K562 (cell line): ENCODE results near the gene RCN2. TPM values are rescaled to one million over a fixed set of nuclear protein-coding genes. Genes with fewer than 3 reads are reported as not detected.

Source experiments
- ATAC-seq: fragments of 200-7000 bp; cut with Tn5 transposase; 3 replicates; pipeline ENCODE4 v1.9.1; 2020; ENCODE audit warnings: moderate library complexity
- BruUV-seq: library from RNA; stranded (reverse); fragments of 400-500 nt; replicated peaks from 2 replicates; lab custom pipeline; 2021; lab: Mats Ljungman, UMichigan
- CTCF ChIA-PET: fragments of 300-600 bp; formaldehyde crosslinking; extraction: SDS; loops from one replicate; lab custom pipeline; 2021; ENCODE audit warnings: low intra/inter-chr PET ratio; lab: Yijun Ruan, JAX
- POLR2A ChIA-PET: fragments of 300-600, 350-650 bp; sonication (Branson Sonifier 250); formaldehyde crosslinking; extraction: SDS; loops from one replicate; lab custom pipeline; 2021; ENCODE audit warnings: antibody characterized with exemption, inconsistent platforms; lab: Yijun Ruan, JAX
- DNase-seq, 4 experiments: peaks; one replicate each; pipeline versions ENCODE4 v3.0.0 to v3.0.0-alpha.2; 2011 to 2018; ENCODE audit warnings: low spot score in 3 of 4, mixed read lengths in 3 of 4; ENCODE audit errors: extremely low read depth in 1 of 4
- FAIRE-seq: peaks from 2 replicates; lab custom pipeline; 2011; peaks lifted over from hg19 to GRCh38; lab: Jason Lieb, UNC
- H2AFZ ChIP-seq: 2 replicates; pipeline ENCODE4 v1.6.0; 2011; ENCODE audit warnings: low read depth, low read length, control low read depth, inconsistent platforms
- H3K27ac ChIP-seq: fragments of 200-600 bp; 3 replicates; pipeline ENCODE4 v1.8.0; 2011; ENCODE audit warnings: low read depth, mild to moderate bottlenecking, control low read depth, inconsistent platforms, low read length, moderate library complexity, mixed read lengths; ENCODE audit errors: extremely low read depth
- H3K27me3 ChIP-seq, 2 experiments: fragments of 300-600 bp in 1 of 2; 2 replicates in 1 of 2; 3 replicates in 1 of 2; pipeline versions ENCODE4 v1.6.0 to v1.8.0; 2011; ENCODE audit warnings: inconsistent platforms in 2 of 2, low read length in 2 of 2, mild to moderate bottlenecking in 1 of 2, mixed read lengths in 1 of 2, moderate library complexity in 1 of 2; ENCODE audit not compliant: control insufficient read depth in 2 of 2, insufficient read depth in 2 of 2
- H3K36me3 ChIP-seq: fragments of 300-600 bp; 3 replicates; pipeline ENCODE4 v1.8.0; 2011; ENCODE audit warnings: mild to moderate bottlenecking, low read length, inconsistent platforms; ENCODE audit not compliant: control insufficient read depth, insufficient read depth
- H3K4me1 ChIP-seq, 2 experiments: fragments of 200-600 bp in 1 of 2; replicated peaks in 1 of 2; 2 replicates in 1 of 2; 3 replicates in 1 of 2; pipeline versions ENCODE4 v1.5.1 to v1.8.0; 2011; ENCODE audit warnings: inconsistent platforms in 2 of 2, low read length in 2 of 2, mild to moderate bottlenecking in 1 of 2, mixed read lengths in 1 of 2, moderate library complexity in 1 of 2; ENCODE audit not compliant: control insufficient read depth in 2 of 2, insufficient read depth in 2 of 2
- H3K4me2 ChIP-seq: 2 replicates; pipeline ENCODE4 v1.6.1; 2011; ENCODE audit warnings: low read length, control low read depth, inconsistent platforms, mixed read lengths; ENCODE audit not compliant: insufficient read depth
- H3K4me3 ChIP-seq: fragments of 200-600 bp; sonication (generic), shearing (Covaris generic); 2 replicates; pipeline ENCODE4 v1.5.1; 2016; ENCODE audit warnings: control low read depth, inconsistent platforms
- H3K79me2 ChIP-seq: fragments of 200-600 bp; 3 replicates; pipeline ENCODE4 v1.8.0; 2011; ENCODE audit warnings: low read length, inconsistent platforms; ENCODE audit not compliant: control insufficient read depth, insufficient read depth
- H3K9ac ChIP-seq, 2 experiments: 2 replicates each; pipeline versions ENCODE4 v1.6.0 to v1.6.1; 2011; ENCODE audit warnings: low read depth in 2 of 2, low read length in 2 of 2, control low read depth in 1 of 2, inconsistent platforms in 1 of 2, mild to moderate bottlenecking in 1 of 2, mixed read lengths in 1 of 2; ENCODE audit not compliant: insufficient read depth in 1 of 2
- H3K9me1 ChIP-seq: one replicate; pipeline ENCODE4 v1.6.0; 2011; ENCODE audit warnings: inconsistent platforms, mild to moderate bottlenecking, low read length, moderate library complexity; ENCODE audit not compliant: control insufficient read depth, insufficient read depth
- H3K9me3 ChIP-seq: replicated peaks from 2 replicates; pipeline ENCODE4 v1.5.1; 2011; ENCODE audit warnings: low read depth, low read length, inconsistent platforms; ENCODE audit not compliant: control insufficient read depth, insufficient read depth
- H4K20me1 ChIP-seq: replicated peaks from 2 replicates; pipeline ENCODE4 v1.6.1; 2011; ENCODE audit warnings: low read length, inconsistent platforms, mixed read lengths; ENCODE audit not compliant: control insufficient read depth, insufficient read depth
- MCM5 ChIP-seq: fragments of 450-650 bp; IDR thresholded peaks from 2 replicates; pipeline ENCODE4 v1.6.1; 2016; ENCODE audit warnings: low read depth
- MXI1 ChIP-seq: IDR thresholded peaks from 2 replicates; pipeline ENCODE4 v1.6.1; 2011; ENCODE audit warnings: low read depth, mild to moderate bottlenecking, improper control_type of control experiment, low read length
- ZBTB26 ChIP-seq: fragments of 450-650 bp; formaldehyde crosslinking; IDR thresholded peaks from 2 replicates; pipeline ENCODE4 v1.4.0; 2022; ENCODE audit warnings: missing genetic modification characterization
- WGBS: fragments of 100-300 bp; shearing (Covaris generic); methylation state at CpG from one replicate; pipeline ENCODE4 v1.1.6; 2016; ENCODE audit warnings: low coverage, mixed read lengths; ENCODE audit not compliant: insufficient coverage; ENCODE audit errors: missing lambda C conversion rate; 5-methylcytosine and 5-hydroxymethylcytosine counted together
- in situ Hi-C: fragments of 300-500 bp; cut with MboI; formaldehyde crosslinking; loops from 4 replicates; pipeline ENCODE4 v1.15.0; 2018; ENCODE audit warnings: inconsistent platforms, mixed read lengths
- intact Hi-C: fragments of 100-400 bp; cut with micrococcal nuclease; formaldehyde crosslinking; loops from 2 replicates; pipeline ENCODE4 v1.14.2; 2022
- polyA plus RNA-seq, 8 experiments: library from polyadenylated mRNA; depleted of rRNA in 4 of 8; stranded (reverse) in 5 of 8; unstranded in 3 of 8; fragments of >200 nt; fragmentation: Nextera tagmentation in 2 of 8; fragmentation: Illumina TruSeq in 1 of 8; extraction: Ambion mirVana in 2 of 8; extraction: Trizol in 1 of 8; gene quantifications; 2 replicates each; pipeline versions ENCODE4 v1.2.1 to v1.2.3, GENCODE V29; 2011 to 2014; ENCODE audit warnings: inconsistent platforms in 1 of 8, missing spikeins in 1 of 8
- total RNA-seq, 7 experiments: library from RNA; depleted of rRNA in 6 of 7; stranded (reverse); fragments of >200 nt in 6 of 7; fragmentation: Illumina TruSeq in 2 of 7; extraction: Trizol in 2 of 7; gene quantifications; 2 replicates each; pipeline versions ENCODE4 v1.2.1 to v1.2.3, GENCODE V29; 2011 to 2021; ENCODE audit warnings: low replicate concordance in 1 of 7

Gene RCN2
- total and polyA plus RNA-seq, 9 of the 15 experiments (the other 6 are each of a cell fraction or from before 2014, with no cell fraction given) = 20.9 to 63.6 (median 52.8) TPM

GRCh38 chr15:76988867-76989780, 57.6 kb downstream of the RCN2 start:
- FAIRE-seq = peak; percentile 75
- H3K36me3 ChIP-seq = no peaks in the 10 kb centered on the region
- ATAC-seq = no peak; the same call in none of the 3 replicates
- no peak overlapping the region for H3K9ac ChIP-seq
- H2AFZ ChIP-seq = peak overlapping the region; percentile 79
- no peaks in the 10 kb centered on the region for H4K20me1 ChIP-seq
- H3K4me1 ChIP-seq = peaks cover 0 to 6% of the 10 kb centered on the region in 2 experiments; a peak in 2 of 5 replicates
- H3K79me2 ChIP-seq = no peaks in the 10 kb centered on the region
- H3K27me3 ChIP-seq = peaks cover 10 to 36% of the 10 kb centered on the region in 2 experiments
- intact Hi-C loops = no loop called here
- TF ChIP-seq MXI1 (no peak), MCM5 (no peak), ZBTB26 (CRISPR knock-in tag) (no peak)
- BruUV-seq = no TSS peak
- no peaks in the 10 kb centered on the region for H3K9me1 ChIP-seq
- H3K9me3 ChIP-seq = no peaks in the 10 kb centered on the region
- CTCF ChIA-PET = no interaction called here
- peak overlapping the region; percentile 59; the same call in 1 of the 2 replicates for H3K4me2 ChIP-seq
- in situ Hi-C loops = no loop called here
- POLR2A ChIA-PET = interaction anchor here (1.0 kb wide), 1 partner anchor 60 kb away, joined by 3 read pairs; no protein-coding TSS in a partner anchor
- DNase-seq = peak in 1 of 4 experiments; percentile 6
- H3K4me3 ChIP-seq = no peak overlapping the region
- 26% methylated on average over 12 of the region's 12 CpGs for WGBS
- no peak overlapping the region for H3K27ac ChIP-seq
